B cell (primary cell): ENCODE measurements around the gene GPR25. TPM values are rescaled to one million over a fixed set of nuclear protein-coding genes. Genes with fewer than 3 reads are reported as not detected.

Experiments
- ATAC-seq: fragments of 200-7000 bp; cut with Tn5 transposase; one replicate; pipeline ENCODE4 v1.10.0; 2021; ENCODE audit warnings: low read depth, mild to moderate bottlenecking, moderate number of reproducible peaks, moderate library complexity
- CTCF ChIA-PET: fragments of 350-600 bp; sonication (Branson Sonifier 250); formaldehyde crosslinking; loops from one replicate; lab custom pipeline; 2021; ENCODE audit warnings: antibody characterized with exemption, inconsistent platforms; lab: Charles Lee
- POLR2A ChIA-PET: fragments of 350-600 bp; sonication (Branson Sonifier 250); formaldehyde crosslinking; loops from one replicate; lab custom pipeline; 2021; ENCODE audit warnings: antibody characterized with exemption; lab: Charles Lee
- DNase-seq: peaks from one replicate; pipeline ENCODE4 v3.0.0; 2013
- H2AFZ ChIP-seq: 2 replicates; pipeline ENCODE4 v1.6.1; 2012; ENCODE audit warnings: mild to moderate bottlenecking, low read depth, low read length; ENCODE audit not compliant: insufficient read depth, poor library complexity, severe bottlenecking
- H3K27ac ChIP-seq, 2 donors: 1 replicate in 1 of 2; 2 replicates in 1 of 2; pipeline ENCODE4 v1.5.1; 2012 to 2013; ENCODE audit warnings: low read length in 2 of 2, mild to moderate bottlenecking in 2 of 2, moderate library complexity in 1 of 2
- H3K27me3 ChIP-seq, 4 experiments: fragments of 200-600 bp in 1 of 4; sonication (generic) in 1 of 4; replicated peaks in 1 of 4; 1 replicate in 2 of 4; 2 replicates in 2 of 4; pipeline versions ENCODE4 v1.6.1 to v1.7.0; 2013 to 2016; ENCODE audit warnings: low read length in 3 of 4, mild to moderate bottlenecking in 2 of 4, mixed read lengths in 1 of 4, moderate library complexity in 1 of 4; ENCODE audit not compliant: insufficient read depth in 4 of 4, control insufficient read depth in 3 of 4; ENCODE audit errors: control extremely low read depth in 1 of 4
- H3K36me3 ChIP-seq, 2 experiments: replicated peaks in 1 of 2; 1 replicate in 1 of 2; 2 replicates in 1 of 2; pipeline versions ENCODE4 v1.6.1 to v1.7.1; 2013; ENCODE audit warnings: low read length in 1 of 2; ENCODE audit not compliant: insufficient read depth in 2 of 2, control insufficient read depth in 1 of 2; ENCODE audit errors: control extremely low read depth in 1 of 2, extremely low read depth in 1 of 2
- H3K4me1 ChIP-seq, 2 donors: fragments of 200-600 bp in 1 of 2; sonication (generic) in 1 of 2; 1 replicate in 1 of 2; 2 replicates in 1 of 2; pipeline versions ENCODE4 v1.5.1 to v1.6.1; 2013 to 2017; ENCODE audit warnings: low read length in 2 of 2; ENCODE audit not compliant: control insufficient read depth in 2 of 2, insufficient read depth in 2 of 2
- H3K4me2 ChIP-seq: replicated peaks from 2 replicates; pipeline ENCODE3; 2012; ENCODE audit warnings: mild to moderate bottlenecking, low read depth, low read length; ENCODE audit not compliant: poor library complexity, severe bottlenecking
- H3K4me3 ChIP-seq, 5 experiments: fragments of 200-600 bp in 1 of 5; sonication (generic) in 1 of 5; 1 replicate in 3 of 5; 2 replicates in 2 of 5; pipeline versions ENCODE4 v1.5.1 to v1.7.0; 2011 to 2016; ENCODE audit warnings: low read length in 4 of 5, mild to moderate bottlenecking in 4 of 5, low read depth in 2 of 5, control low read depth in 1 of 5, moderate library complexity in 1 of 5; ENCODE audit not compliant: insufficient read depth in 1 of 5; ENCODE audit errors: control extremely low read depth in 1 of 5, extremely low read depth in 1 of 5
- H3K79me2 ChIP-seq: fragments of 200-600 bp; sonication (generic); one replicate; pipeline ENCODE4 v1.6.0; 2016; ENCODE audit warnings: low read length; ENCODE audit not compliant: control insufficient read depth, insufficient read depth
- H3K9ac ChIP-seq: fragments of 200-600 bp; sonication (generic); 2 replicates; pipeline ENCODE4 v1.6.1; 2017; ENCODE audit warnings: mild to moderate bottlenecking, low read length, moderate library complexity
- H3K9me3 ChIP-seq, 3 donors: one replicate each; pipeline versions ENCODE4 v1.6.1 to v1.7.1; 2013; ENCODE audit warnings: low read length in 2 of 3; ENCODE audit not compliant: control insufficient read depth in 2 of 3, insufficient read depth in 1 of 3; ENCODE audit errors: control extremely low read depth in 1 of 3
- H4K20me1 ChIP-seq: 2 replicates; pipeline ENCODE4 v1.6.0; 2012; ENCODE audit warnings: mild to moderate bottlenecking, low read length; ENCODE audit not compliant: insufficient read depth, control insufficient read depth, poor library complexity, severe bottlenecking
- H3K27ac Mint-ChIP-seq: one replicate; pipeline ENCODE4 v1.8.0; 2021; ENCODE audit warnings: mixed read lengths
- H3K27me3 Mint-ChIP-seq: one replicate; pipeline ENCODE4 v1.8.0; 2021; ENCODE audit warnings: mixed read lengths
- H3K4me1 Mint-ChIP-seq: one replicate; pipeline ENCODE4 v1.8.0; 2021; ENCODE audit warnings: mixed read lengths
- H3K4me3 Mint-ChIP-seq: one replicate; pipeline ENCODE4 v1.8.0; 2021; ENCODE audit warnings: mixed read lengths
- H3K9me3 Mint-ChIP-seq: one replicate; pipeline ENCODE4 v1.8.0; 2022; ENCODE audit warnings: mixed read lengths; ENCODE audit not compliant: insufficient read depth
- CTCF ChIP-seq: fragments of 200-600 bp; IDR thresholded peaks from one replicate; pipeline ENCODE4 v1.8.0; 2022; ENCODE audit warnings: antibody characterized with exemption, mild to moderate bottlenecking
- EZH2 ChIP-seq: IDR thresholded peaks from 2 replicates; pipeline ENCODE4 v1.6.1; 2012; ENCODE audit warnings: borderline replicate concordance, low read depth, mild to moderate bottlenecking, moderate library complexity, low read length; ENCODE audit not compliant: insufficient read depth, poor library complexity, severe bottlenecking
- WGBS: methylation state at CpG from one replicate; pipeline ENCODE4 v1.1.5; 2013; ENCODE audit warnings: missing lambda C conversion rate; ENCODE audit not compliant: insufficient coverage; 5-methylcytosine and 5-hydroxymethylcytosine counted together
- intact Hi-C: fragments of 100-400 bp; cut with micrococcal nuclease; formaldehyde crosslinking; loops from one replicate; pipeline ENCODE4 v1.10.0; 2022
- polyA plus RNA-seq: library from polyadenylated mRNA; depleted of rRNA; stranded (reverse); fragments of >200 nt; gene quantifications from 2 replicates; pipeline ENCODE4 v1.2.3, GENCODE V29; 2012
- total RNA-seq, 2 donors: library from RNA; stranded (reverse); fragments of 120-200 nt in 1 of 2; gene quantifications; 1 replicate in 1 of 2; 2 replicates in 1 of 2; pipeline versions ENCODE4 v1.2.3 to v1.2.4, GENCODE V29; 2013 to 2022

Gene GPR25
- total and polyA plus RNA-seq, 2 donors (not counting 1 experiment from before 2014, with no cell fraction given): 1.8 to 3.1 TPM

GRCh38 chr1:200901796-200902444 lies 29.1 kb downstream of the GPR25 start:
- no peaks in the 10 kb centered on the region for H3K27me3 Mint-ChIP-seq
- ChIA-PET CTCF (no interaction called here), POLR2A (no interaction called here)
- no peak overlapping the region for H3K4me3 Mint-ChIP-seq
- DNase-seq (no peak), ATAC-seq (no peak)
- Histone ChIP-seq H4K20me1 (no peaks in the 10 kb centered on the region), H3K4me3 (no peak overlapping the region), H3K27ac (no peak overlapping the region), H3K4me2 (no peak overlapping the region), H3K79me2 (no peaks in the 10 kb centered on the region), H2AFZ (no peak overlapping the region), H3K9ac (no peak overlapping the region), H3K36me3 (no peaks in the 10 kb centered on the region), H3K4me1 (peaks cover 0 to 6% of the 10 kb centered on the region in 2 donors), H3K27me3 (no peaks in the 10 kb centered on the region), H3K9me3 (no peaks in the 10 kb centered on the region)
- intact Hi-C loops: no loop called here
- TF ChIP-seq CTCF (no peak), EZH2 (no peak)
- WGBS: 83% methylated on average over 8 of the region's 8 CpGs
- peaks cover 9% of the 10 kb centered on the region for H3K4me1 Mint-ChIP-seq
- no peaks in the 10 kb centered on the region for H3K9me3 Mint-ChIP-seq
- H3K27ac Mint-ChIP-seq: no peak overlapping the region

- Histone ChIP-seq H3K27ac (no peak overlapping the region), H4K20me1 (no peaks in the 10 kb centered on the region), H3K27me3 (no peaks in the 10 kb centered on the region), H2AFZ (no peak overlapping the region), H3K4me2 (no peak overlapping the region), H3K79me2 (no peaks in the 10 kb centered on the region), H3K36me3 (no peaks in the 10 kb centered on the region), H3K9me3 (no peaks in the 10 kb centered on the region), H3K4me3 (no peak overlapping the region), H3K4me1 (peaks cover 0 to 6% of the 10 kb centered on the region in 2 donors), H3K9ac (no peak overlapping the region)
- H3K4me3 Mint-ChIP-seq: no peak overlapping the region
- ChIA-PET POLR2A (no interaction called here), CTCF (interaction anchor here (0.7 kb wide), 1 partner anchor 15 kb away, joined by 3 read pairs; no protein-coding TSS in a partner anchor)
- H3K27me3 Mint-ChIP-seq: no peaks in the 10 kb centered on the region
- DNase-seq: no peak
- H3K9me3 Mint-ChIP-seq: no peaks in the 10 kb centered on the region
- no peak overlapping the region for H3K27ac Mint-ChIP-seq
- 96% methylated on average over 3 of the region's 5 CpGs for WGBS
- TF ChIP-seq CTCF (no peak), EZH2 (no peak)
- intact Hi-C loops: no loop called here
- ATAC-seq: no peak
- H3K4me1 Mint-ChIP-seq: peaks cover 6% of the 10 kb centered on the region
Observed at GRCh38 chr1:200903793-200904192, 31.0 kb downstream of the GPR25 start.
